Panc1 (cell line): ENCODE results near the gene D2HGDH. TPM values are rescaled to one million over a fixed set of nuclear protein-coding genes. Genes with fewer than 3 reads are reported as not detected.

ENCODE experiments used
- ATAC-seq: fragments of 200-7000 bp; cut with Tn5 transposase; 2 replicates; pipeline ENCODE4 v1.9.1; 2020; ENCODE audit warnings: mild to moderate bottlenecking, moderate library complexity
- BruUV-seq: library from RNA; stranded (reverse); fragments of 400-500 nt; replicated peaks from 2 replicates; lab custom pipeline; 2021; lab: Mats Ljungman, UMichigan
- CTCF ChIA-PET: fragments of 300-600 bp; sonication (Branson Sonifier 250); formaldehyde crosslinking; loops from one replicate; lab custom pipeline; 2022; ENCODE audit warnings: antibody characterized with exemption; lab: Charles Lee
- POLR2A ChIA-PET: fragments of 300-600 bp; sonication (Branson Sonifier 250); formaldehyde crosslinking; loops from one replicate; lab custom pipeline; 2022; ENCODE audit warnings: antibody characterized with exemption; lab: Charles Lee
- DNase-seq: peaks from one replicate; pipeline ENCODE4 v3.0.0-alpha.2; 2010; ENCODE audit warnings: low read depth, low spot score
- H3K27ac ChIP-seq: 2 replicates; pipeline ENCODE4 v1.5.1; 2011; ENCODE audit warnings: mild to moderate bottlenecking, low read length, inconsistent platforms
- H3K27me3 ChIP-seq: fragments of 200-500 bp; sonication (Bioruptor generic); 2 replicates; pipeline ENCODE4 v1.6.0; 2014; ENCODE audit warnings: low read length, inconsistent platforms; ENCODE audit not compliant: control insufficient read depth, insufficient read depth
- H3K36me3 ChIP-seq: fragments of 200-500 bp; sonication (Bioruptor generic); 2 replicates; pipeline ENCODE4 v1.5.1; 2014; ENCODE audit warnings: inconsistent platforms, mild to moderate bottlenecking, low read length, moderate library complexity; ENCODE audit not compliant: control insufficient read depth, insufficient read depth
- H3K4me1 ChIP-seq: 2 replicates; pipeline ENCODE4 v1.5.1; 2011; ENCODE audit warnings: inconsistent platforms, mild to moderate bottlenecking, low read length, moderate library complexity; ENCODE audit not compliant: control insufficient read depth, insufficient read depth
- H3K4me3 ChIP-seq, 2 experiments: 2 replicates each; pipeline ENCODE4 v1.5.1; 2011 to 2012; ENCODE audit warnings: low read depth in 2 of 2, low read length in 2 of 2, mild to moderate bottlenecking in 2 of 2, inconsistent platforms in 1 of 2, moderate library complexity in 1 of 2
- H3K9me3 ChIP-seq: fragments of 200-500 bp; sonication (Bioruptor generic); 2 replicates; pipeline ENCODE4 v1.5.1; 2014; ENCODE audit warnings: low read depth, mild to moderate bottlenecking, inconsistent platforms, low read length, moderate library complexity; ENCODE audit not compliant: control insufficient read depth, insufficient read depth
- POLR2AphosphoS5 ChIP-seq: IDR thresholded peaks from 2 replicates; pipeline ENCODE4 v1.6.1; 2012; ENCODE audit warnings: mild to moderate bottlenecking, low read depth, low read length, moderate library complexity
- SIN3A ChIP-seq: IDR thresholded peaks from 2 replicates; pipeline ENCODE4 v1.6.1; 2012; ENCODE audit warnings: low read depth, mild to moderate bottlenecking, low read length, moderate library complexity, borderline replicate concordance; ENCODE audit not compliant: insufficient read depth
- TCF7L2 ChIP-seq: IDR thresholded peaks from 2 replicates; pipeline ENCODE4 v1.6.1; 2011; ENCODE audit warnings: mild to moderate bottlenecking, low read depth, low read length, inconsistent platforms
- in situ Hi-C: cut with HindIII; loops from 2 replicates; pipeline ENCODE4 v1.10.0; 2016; ENCODE audit warnings: low sequenced_read_pairs, low pct_unique_long_range_greater_than_20kb
- intact Hi-C: fragments of 100-400 bp; cut with micrococcal nuclease; formaldehyde crosslinking; loops from one replicate; pipeline ENCODE4 v1.10.0; 2022; ENCODE audit not compliant: unreplicated experiment
- total RNA-seq: library from RNA; stranded (reverse); gene quantifications from one replicate; pipeline ENCODE4 v1.2.1, GENCODE V29; 2021; ENCODE audit not compliant: unreplicated experiment
- TF ChIP-seq, protein P1 (sequence below): fragments of 450-650 bp; IDR thresholded peaks from 2 replicates; pipeline ENCODE4 v1.5.1; 2017; ENCODE audit warnings: mild to moderate bottlenecking
- TF ChIP-seq, protein P2 (sequence below), 2 experiments: IDR thresholded peaks; 2 replicates each; pipeline ENCODE4 v1.6.1; 2011 to 2012; ENCODE audit warnings: low read depth in 2 of 2, control low read depth in 1 of 2, low read length in 1 of 2, mild to moderate bottlenecking in 1 of 2, moderate library complexity in 1 of 2; ENCODE audit not compliant: insufficient read depth in 1 of 2

D2HGDH gene
- total RNA-seq, 1 experiment from 2014 or later = 53.0 TPM

- ChIA-PET POLR2A (interaction anchor here (1.2 kb wide), 1 partner anchor 32 kb away, joined by 3 read pairs; no protein-coding TSS in a partner anchor), CTCF (interaction anchor here (0.6 to 1.0 kb wide), 3 partner anchors 47 to 145 kb away, joined by 3 to 4 read pairs (median 4); partner anchors contain the start of gene DTYMK)
- Histone ChIP-seq H3K4me1 (peaks cover 4% of the 10 kb centered on the region; the same call in 1 of the 2 replicates), H3K4me3 (peak overlapping the region; percentile 64 to 83), H3K27me3 (no peaks in the 10 kb centered on the region), H3K36me3 (no peaks in the 10 kb centered on the region), H3K9me3 (no peaks in the 10 kb centered on the region), H3K27ac (peak overlapping the region; percentile 56)
- ATAC-seq (peak; percentile 1; the same call in 1 of the 2 replicates), DNase-seq (no peak)
- no TSS peak for BruUV-seq
- in situ Hi-C loops (no loop called here), intact Hi-C loops (loop anchor here (10.0 kb wide), 1 partner anchor 141 kb away; no protein-coding TSS in a partner anchor)
- TF ChIP-seq SIN3A = no peak
- no peak for TF ChIP-seq TCF7L2
Observed at GRCh38 chr2:241733391-241734207, 831 bp upstream of the D2HGDH start.

DNA sequence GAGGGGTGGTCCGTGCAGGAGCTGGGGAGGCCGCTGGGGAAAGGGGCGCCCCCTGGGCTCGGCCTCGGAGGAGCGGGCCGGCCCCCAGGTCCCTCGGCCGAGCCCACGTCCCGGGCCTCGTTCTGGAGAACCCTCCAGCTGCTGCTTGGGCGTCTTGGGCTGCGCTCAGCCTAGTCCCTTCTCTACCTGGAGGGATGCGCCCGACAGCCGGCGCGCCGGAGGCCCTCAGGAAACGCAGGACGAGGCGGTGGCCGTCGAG is 293 bp upstream of the D2HGDH start:
- no TSS peak for BruUV-seq
- TF ChIP-seq, protein P1, sequence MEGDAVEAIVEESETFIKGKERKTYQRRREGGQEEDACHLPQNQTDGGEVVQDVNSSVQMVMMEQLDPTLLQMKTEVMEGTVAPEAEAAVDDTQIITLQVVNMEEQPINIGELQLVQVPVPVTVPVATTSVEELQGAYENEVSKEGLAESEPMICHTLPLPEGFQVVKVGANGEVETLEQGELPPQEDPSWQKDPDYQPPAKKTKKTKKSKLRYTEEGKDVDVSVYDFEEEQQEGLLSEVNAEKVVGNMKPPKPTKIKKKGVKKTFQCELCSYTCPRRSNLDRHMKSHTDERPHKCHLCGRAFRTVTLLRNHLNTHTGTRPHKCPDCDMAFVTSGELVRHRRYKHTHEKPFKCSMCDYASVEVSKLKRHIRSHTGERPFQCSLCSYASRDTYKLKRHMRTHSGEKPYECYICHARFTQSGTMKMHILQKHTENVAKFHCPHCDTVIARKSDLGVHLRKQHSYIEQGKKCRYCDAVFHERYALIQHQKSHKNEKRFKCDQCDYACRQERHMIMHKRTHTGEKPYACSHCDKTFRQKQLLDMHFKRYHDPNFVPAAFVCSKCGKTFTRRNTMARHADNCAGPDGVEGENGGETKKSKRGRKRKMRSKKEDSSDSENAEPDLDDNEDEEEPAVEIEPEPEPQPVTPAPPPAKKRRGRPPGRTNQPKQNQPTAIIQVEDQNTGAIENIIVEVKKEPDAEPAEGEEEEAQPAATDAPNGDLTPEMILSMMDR = peak; percentile 56
- no peak for TF ChIP-seq TCF7L2
- H3K9me3 ChIP-seq = no peaks in the 10 kb centered on the region
- no peaks in the 10 kb centered on the region for H3K27me3 ChIP-seq
- H3K4me1 ChIP-seq = peaks cover 4% of the 10 kb centered on the region; the same call in 1 of the 2 replicates
- H3K27ac ChIP-seq = peak overlapping the region; percentile 56
- DNase-seq (no peak), ATAC-seq (no peak; the same call in 1 of the 2 replicates)
- ChIA-PET CTCF (interaction anchor here (0.9 to 1.0 kb wide), 2 partner anchors 48 to 144 kb away, joined by 4 read pairs; partner anchors contain the start of gene DTYMK), POLR2A (interaction anchor here (0.6 to 1.2 kb wide), 2 partner anchors 33 to 65 kb away, joined by 3 to 9 read pairs; no protein-coding TSS in a partner anchor)
- intact Hi-C loops = loop anchor here (10.0 kb wide), 1 partner anchor 141 kb away; no protein-coding TSS in a partner anchor
- H3K36me3 ChIP-seq = no peaks in the 10 kb centered on the region
- H3K4me3 ChIP-seq = peak overlapping the region; percentile 64 to 83
- in situ Hi-C loops = no loop called here

- ChIA-PET POLR2A (no interaction called here), CTCF (no interaction called here)
- no peak for ATAC-seq
- Histone ChIP-seq H3K4me3 (peak overlapping the region in 1 of 2 experiments; percentile 75; a peak in 1 of 4 replicates), H3K9me3 (no peaks in the 10 kb centered on the region), H3K4me1 (peaks cover 4% of the 10 kb centered on the region; the same call in 1 of the 2 replicates), H3K36me3 (no peaks in the 10 kb centered on the region), H3K27me3 (no peaks in the 10 kb centered on the region), H3K27ac (no peak overlapping the region; the same call in 1 of the 2 replicates)
- TF ChIP-seq, protein P1 = no peak
- TF ChIP-seq SIN3A (no peak), POLR2AphosphoS5 (no peak), TCF7L2 (no peak)
- TF ChIP-seq, protein P2, sequence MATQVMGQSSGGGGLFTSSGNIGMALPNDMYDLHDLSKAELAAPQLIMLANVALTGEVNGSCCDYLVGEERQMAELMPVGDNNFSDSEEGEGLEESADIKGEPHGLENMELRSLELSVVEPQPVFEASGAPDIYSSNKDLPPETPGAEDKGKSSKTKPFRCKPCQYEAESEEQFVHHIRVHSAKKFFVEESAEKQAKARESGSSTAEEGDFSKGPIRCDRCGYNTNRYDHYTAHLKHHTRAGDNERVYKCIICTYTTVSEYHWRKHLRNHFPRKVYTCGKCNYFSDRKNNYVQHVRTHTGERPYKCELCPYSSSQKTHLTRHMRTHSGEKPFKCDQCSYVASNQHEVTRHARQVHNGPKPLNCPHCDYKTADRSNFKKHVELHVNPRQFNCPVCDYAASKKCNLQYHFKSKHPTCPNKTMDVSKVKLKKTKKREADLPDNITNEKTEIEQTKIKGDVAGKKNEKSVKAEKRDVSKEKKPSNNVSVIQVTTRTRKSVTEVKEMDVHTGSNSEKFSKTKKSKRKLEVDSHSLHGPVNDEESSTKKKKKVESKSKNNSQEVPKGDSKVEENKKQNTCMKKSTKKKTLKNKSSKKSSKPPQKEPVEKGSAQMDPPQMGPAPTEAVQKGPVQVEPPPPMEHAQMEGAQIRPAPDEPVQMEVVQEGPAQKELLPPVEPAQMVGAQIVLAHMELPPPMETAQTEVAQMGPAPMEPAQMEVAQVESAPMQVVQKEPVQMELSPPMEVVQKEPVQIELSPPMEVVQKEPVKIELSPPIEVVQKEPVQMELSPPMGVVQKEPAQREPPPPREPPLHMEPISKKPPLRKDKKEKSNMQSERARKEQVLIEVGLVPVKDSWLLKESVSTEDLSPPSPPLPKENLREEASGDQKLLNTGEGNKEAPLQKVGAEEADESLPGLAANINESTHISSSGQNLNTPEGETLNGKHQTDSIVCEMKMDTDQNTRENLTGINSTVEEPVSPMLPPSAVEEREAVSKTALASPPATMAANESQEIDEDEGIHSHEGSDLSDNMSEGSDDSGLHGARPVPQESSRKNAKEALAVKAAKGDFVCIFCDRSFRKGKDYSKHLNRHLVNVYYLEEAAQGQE (IDR thresholded peaks at IDR 0.05; ENCODE audit: insufficient read depth in 1 of 2, low read depth in 2 of 2, low read length in 1 of 2) = no peak
- intact Hi-C loops = loop anchor here (10.0 kb wide), 1 partner anchor 139 kb away; no protein-coding TSS in a partner anchor
- in situ Hi-C loops = no loop called here
- BruUV-seq = TSS peak; percentile 57
- DNase-seq = no peak
Observed at GRCh38 chr2:241736111-241736510, 1.7 kb downstream of the D2HGDH start.
